HEK293 (cell line): ENCODE results near the gene CD55.
A peak's percentile ranks its signal among the peaks of the same experiment; 100 is the strongest.

Experiments
- CTCF ChIA-PET: fragments of 350-600 bp; formaldehyde crosslinking; extraction: SDS; loops from one replicate; lab custom pipeline; 2021; ENCODE audit warnings: antibody characterized with exemption; lab: Yijun Ruan, JAX
- POLR2A ChIA-PET: fragments of 300-600 bp; formaldehyde crosslinking; extraction: SDS; loops from one replicate; lab custom pipeline; 2020; ENCODE audit warnings: antibody characterized with exemption, inconsistent platforms; lab: Yijun Ruan, JAX
- H3K27ac ChIP-seq: fragments of 200-500 bp; sonication (Bioruptor generic); 2 replicates; pipeline ENCODE4 v1.5.1; 2014; ENCODE audit warnings: low read depth, low read length, control low read depth, inconsistent platforms; ENCODE audit errors: extremely low read depth
- H3K36me3 ChIP-seq, 2 experiments: fragments of 200-500 bp in 1 of 2; sonication (Bioruptor generic) in 1 of 2; 1 replicate in 1 of 2; 2 replicates in 1 of 2; pipeline ENCODE4 v1.5.1; 2014 to 2017; ENCODE audit warnings: inconsistent platforms in 2 of 2, low read length in 2 of 2; ENCODE audit not compliant: control insufficient read depth in 2 of 2, insufficient read depth in 1 of 2
- H3K4me1 ChIP-seq: fragments of 200-500 bp; sonication (Bioruptor generic); 2 replicates; pipeline ENCODE4 v1.5.1; 2014; ENCODE audit warnings: mild to moderate bottlenecking, low read length, inconsistent platforms; ENCODE audit not compliant: control insufficient read depth, insufficient read depth
- H3K4me3 ChIP-seq: 2 replicates; pipeline ENCODE4 v1.5.1; 2011; ENCODE audit warnings: low read depth, mild to moderate bottlenecking, control low read depth, low read length, moderate library complexity
- H3K9me3 ChIP-seq: fragments of 200-500 bp; sonication (Bioruptor generic); 2 replicates; pipeline ENCODE4 v1.5.1; 2014; ENCODE audit warnings: low read depth, low read length, inconsistent platforms; ENCODE audit not compliant: control insufficient read depth, insufficient read depth
- PRDM6 ChIP-seq: fragments of 450-650 bp; formaldehyde crosslinking; IDR thresholded peaks from 2 replicates; pipeline ENCODE4 v1.5.1; 2017; ENCODE audit warnings: missing biosample characterization, missing genetic modification characterization
- ZBTB10 ChIP-seq: fragments of 450-650 bp; formaldehyde crosslinking; IDR thresholded peaks from 2 replicates; pipeline ENCODE4 v1.5.1; 2016; ENCODE audit warnings: missing biosample characterization, missing genetic modification characterization
- ZFP3 ChIP-seq: fragments of 450-650 bp; formaldehyde crosslinking; IDR thresholded peaks from 2 replicates; pipeline ENCODE4 v1.5.1; 2016; ENCODE audit warnings: low read depth, missing biosample characterization, missing genetic modification characterization
- ZNF121 ChIP-seq: fragments of 450-650 bp; formaldehyde crosslinking; IDR thresholded peaks from 2 replicates; pipeline ENCODE4 v1.5.1; 2016; ENCODE audit warnings: missing biosample characterization, missing genetic modification characterization
- ZNF155 ChIP-seq: fragments of 450-650 bp; formaldehyde crosslinking; IDR thresholded peaks from 2 replicates; pipeline ENCODE4 v1.5.1; 2016; ENCODE audit warnings: missing biosample characterization, missing genetic modification characterization
- ZNF26 ChIP-seq: fragments of 450-650 bp; formaldehyde crosslinking; IDR thresholded peaks from 2 replicates; pipeline ENCODE4 v1.5.1; 2016; ENCODE audit warnings: missing biosample characterization, missing genetic modification characterization
- ZNF350 ChIP-seq: fragments of 450-650 bp; formaldehyde crosslinking; IDR thresholded peaks from 2 replicates; pipeline ENCODE4 v1.5.0; 2017; ENCODE audit warnings: missing biosample characterization, mild to moderate bottlenecking, missing genetic modification characterization
- ZNF423 ChIP-seq: fragments of 450-650 bp; formaldehyde crosslinking; IDR thresholded peaks from 2 replicates; pipeline ENCODE4 v1.5.1; 2016; ENCODE audit warnings: missing biosample characterization, missing genetic modification characterization
- ZNF623 ChIP-seq: fragments of 450-650 bp; formaldehyde crosslinking; IDR thresholded peaks from 2 replicates; pipeline ENCODE4 v1.5.1; 2016; ENCODE audit warnings: missing biosample characterization, missing genetic modification characterization
- ZNF654 ChIP-seq: fragments of 450-650 bp; formaldehyde crosslinking; IDR thresholded peaks from 2 replicates; pipeline ENCODE4 v1.5.1; 2016; ENCODE audit warnings: low read depth, missing biosample characterization, missing genetic modification characterization
- ZNF658 ChIP-seq: fragments of 450-650 bp; formaldehyde crosslinking; IDR thresholded peaks from 2 replicates; pipeline ENCODE4; 2016; ENCODE audit warnings: missing biosample characterization, missing genetic modification characterization
- ZNF660 ChIP-seq: fragments of 450-650 bp; IDR thresholded peaks from 2 replicates; pipeline ENCODE4 v1.5.1; 2018; ENCODE audit warnings: missing biosample characterization, mild to moderate bottlenecking, missing genetic modification characterization
- ZNF670 ChIP-seq: fragments of 450-650 bp; formaldehyde crosslinking; IDR thresholded peaks from 2 replicates; pipeline ENCODE4 v1.5.1; 2016; ENCODE audit warnings: missing biosample characterization, missing genetic modification characterization, low read depth
- ZNF776 ChIP-seq: fragments of 450-650 bp; formaldehyde crosslinking; IDR thresholded peaks from 2 replicates; pipeline ENCODE4 v1.5.0; 2017; ENCODE audit warnings: missing biosample characterization, missing genetic modification characterization, borderline replicate concordance
- ZNF777 ChIP-seq: fragments of 450-650 bp; formaldehyde crosslinking; IDR thresholded peaks from 2 replicates; pipeline ENCODE4 v1.5.1; 2017; ENCODE audit warnings: missing biosample characterization, missing genetic modification characterization, borderline replicate concordance
- ZNF830 ChIP-seq: fragments of 450-650 bp; IDR thresholded peaks from 2 replicates; pipeline ENCODE4 v1.5.0; 2018; ENCODE audit warnings: missing biosample characterization, missing genetic modification characterization, low read depth, mild to moderate bottlenecking, moderate library complexity
- ZSCAN5A ChIP-seq: fragments of 450-650 bp; formaldehyde crosslinking; IDR thresholded peaks from 2 replicates; pipeline ENCODE4 v1.5.1; 2016; ENCODE audit warnings: missing biosample characterization, missing genetic modification characterization

CD55 gene

GRCh38 chr1:207323425-207324225, 2.1 kb downstream of the CD55 start:
- CTCF ChIA-PET = no interaction called here
- Histone ChIP-seq H3K27ac (no peak overlapping the region), H3K4me1 (no peaks in the 10 kb centered on the region), H3K4me3 (no peak overlapping the region), H3K36me3 (peaks cover 21 to 46% of the 10 kb centered on the region in 2 experiments), H3K9me3 (no peaks in the 10 kb centered on the region)
- TF ChIP-seq ZNF776 (no peak), ZNF660 (tag by site-specific recombination) (0 out of 2 replicates have a peak, but pooled peaks have one; percentile 22), ZNF670 (tag by site-specific recombination) (no peak), ZFP3 (no peak), ZNF623 (tag by site-specific recombination) (no peak), ZBTB10 (tag by site-specific recombination) (no peak), ZNF350 (tag by site-specific recombination) (no peak), ZNF658 (tag by site-specific recombination) (no peak)
- POLR2A ChIA-PET = interaction anchor here (0.8 kb wide), 1 partner anchor 69 kb away, joined by 4 read pairs; no protein-coding TSS in a partner anchor

GRCh38 chr1:207328004-207328403, 6.5 kb downstream of the CD55 start:
- no peak for TF ChIP-seq ZNF830
- no peak for TF ChIP-seq ZNF121 (tag by site-specific recombination)
- no peak for TF ChIP-seq ZNF155 (tag by site-specific recombination)
- no peak for TF ChIP-seq ZSCAN5A
- no peak for TF ChIP-seq ZNF777 (tag by site-specific recombination)
- no peak for TF ChIP-seq ZNF654 (tag by site-specific recombination)
- TF ChIP-seq ZFP3 = no peak
- no peak for TF ChIP-seq ZNF423 (tag by site-specific recombination)
- no peak for TF ChIP-seq PRDM6 (tag by site-specific recombination)
- TF ChIP-seq ZNF26 (tag by site-specific recombination) = no peak
- no peak overlapping the region for H3K4me3 ChIP-seq
- POLR2A ChIA-PET = no interaction called here
- CTCF ChIA-PET = no interaction called here
- H3K36me3 ChIP-seq = peaks cover 28 to 83% of the 10 kb centered on the region in 2 experiments
- no peaks in the 10 kb centered on the region for H3K4me1 ChIP-seq
- no peaks in the 10 kb centered on the region for H3K9me3 ChIP-seq
- H3K27ac ChIP-seq = no peak overlapping the region
